Tibial nerve (tissue), 4 donors: ENCODE measurements around the gene TAGLN3. TPM values are rescaled to one million over a fixed set of nuclear protein-coding genes. Genes with fewer than 3 reads are reported as not detected.
A peak's percentile ranks its signal among the peaks of the same experiment; 100 is the strongest.

Source experiments
- DNase-seq, 2 donors: peaks; one replicate each; pipeline ENCODE4 v3.0.0-alpha.2; 2019; ENCODE audit warnings: low spot score in 2 of 2
- H3K27ac ChIP-seq, 4 donors: fragments of 200-600 bp; sonication (generic) in 3 of 4; one replicate each; pipeline ENCODE4 v1.5.1; 2017 to 2019; ENCODE audit warnings: mild to moderate bottlenecking in 1 of 4
- H3K27me3 ChIP-seq, 2 donors: fragments of 200-600 bp; sonication (generic) in 1 of 2; one replicate each; pipeline versions ENCODE4 v1.5.1 to v1.6.0; 2017 to 2019
- H3K36me3 ChIP-seq, 3 donors: fragments of 200-600 bp; sonication (generic); one replicate each; pipeline ENCODE4 v1.5.1; 2018 to 2019
- H3K4me1 ChIP-seq, 4 donors: fragments of 200-600 bp; sonication (generic) in 3 of 4; one replicate each; pipeline ENCODE4 v1.5.1; 2017 to 2019
- H3K4me3 ChIP-seq, 4 donors: fragments of 200-600 bp; sonication (generic) in 3 of 4; one replicate each; pipeline ENCODE4 v1.5.1; 2017 to 2019; ENCODE audit warnings: mild to moderate bottlenecking in 1 of 4, moderate library complexity in 1 of 4
- H3K9me3 ChIP-seq, 4 donors: fragments of 200-600 bp; sonication (generic) in 3 of 4; one replicate each; pipeline ENCODE4 v1.5.1; 2017 to 2019
- CTCF ChIP-seq, 5 experiments: fragments of 200-600 bp in 3 of 5; fragments of 450-650 bp in 2 of 5; sonication (generic) in 3 of 5; IDR thresholded peaks; one replicate each; pipeline ENCODE4 v1.5.1; 2016 to 2019; ENCODE audit warnings: antibody characterized with exemption in 5 of 5, mild to moderate bottlenecking in 3 of 5, moderate library complexity in 2 of 5
- EP300 ChIP-seq, 2 donors: sonication (generic); formaldehyde crosslinking; IDR thresholded peaks; one replicate each; pipeline ENCODE4 v1.6.1; 2017; ENCODE audit warnings: antibody characterized with exemption in 2 of 2, mild to moderate bottlenecking in 1 of 2
- POLR2A ChIP-seq, 2 donors: fragments of 450-650 bp; IDR thresholded peaks; one replicate each; pipeline ENCODE4 v1.6.1; 2017; ENCODE audit warnings: antibody characterized with exemption in 2 of 2, mild to moderate bottlenecking in 2 of 2, moderate library complexity in 2 of 2
- WGBS, 2 donors: methylation state at CpG; one replicate each; pipeline ENCODE4 v1.1.5; 2018; 5-methylcytosine and 5-hydroxymethylcytosine counted together
- total RNA-seq, 4 donors: library from RNA; depleted of rRNA; stranded (reverse); fragments of >200 nt; gene quantifications; one replicate each; pipeline ENCODE4 v1.1.0, GENCODE V29; 2016

Gene TAGLN3
- total RNA-seq, 4 donors from 2014 or later: 3.1 TPM; not detected in 3

- H3K4me3 ChIP-seq: no peak overlapping the region
- no peaks in the 10 kb centered on the region for H3K27me3 ChIP-seq
- TF ChIP-seq POLR2A (IDR thresholded peaks at IDR 0.05) (no peak), CTCF (IDR thresholded peaks at IDR 0.05) (no peak), EP300 (IDR thresholded peaks at IDR 0.05) (no peak)
- peaks cover 0 to 11% (median 0%) of the 10 kb centered on the region in 3 donors for H3K36me3 ChIP-seq
- peak overlapping the region in 1 of 4 donors; percentile 6 for H3K27ac ChIP-seq
- no peak for DNase-seq
- no peaks in the 10 kb centered on the region for H3K9me3 ChIP-seq
- peaks cover 0 to 41% (median 18%) of the 10 kb centered on the region in 4 donors for H3K4me1 ChIP-seq
- WGBS, 2 donors: 40 to 52% methylated on average over 3 of the region's 3 CpGs
Measured at GRCh38 chr3:111981457-111981763, 17.3 kb upstream of the TAGLN3 start.

GRCh38 chr3:111984636-111985298 lies 14.0 kb upstream of the TAGLN3 start:
- no peaks in the 10 kb centered on the region for H3K27me3 ChIP-seq

GRCh38 chr3:111986800-111987199 lies 11.9 kb upstream of the TAGLN3 start:
- WGBS, 2 donors: 61 to 75% methylated on average over 3 of the region's 3 CpGs
- no peak overlapping the region for H3K4me3 ChIP-seq
- no peak for TF ChIP-seq POLR2A (IDR thresholded peaks at IDR 0.05)
- TF ChIP-seq EP300 (IDR thresholded peaks at IDR 0.05): no peak
- no peak for TF ChIP-seq CTCF (IDR thresholded peaks at IDR 0.05)

More at GRCh38 chr3:111984636-111985298, 14.0 kb upstream of the TAGLN3 start:
- WGBS, 2 donors: 57 to 66% methylated on average over 2 of the region's 2 CpGs
- no peak overlapping the region for H3K4me3 ChIP-seq
- no peak for DNase-seq
- peaks cover 0 to 50% (median 17%) of the 10 kb centered on the region in 4 donors for H3K4me1 ChIP-seq
- no peak overlapping the region for H3K27ac ChIP-seq
- TF ChIP-seq POLR2A (IDR thresholded peaks at IDR 0.05): no peak
- no peak for TF ChIP-seq CTCF (IDR thresholded peaks at IDR 0.05)
- TF ChIP-seq EP300 (IDR thresholded peaks at IDR 0.05): no peak
- H3K9me3 ChIP-seq: no peaks in the 10 kb centered on the region
- peaks cover 0 to 35% (median 0%) of the 10 kb centered on the region in 3 donors for H3K36me3 ChIP-seq

GRCh38 chr3:111989061-111989678 lies 9.6 kb upstream of the TAGLN3 start:
- 51 to 56% methylated on average over 3 of the region's 3 CpGs for WGBS, 2 donors
- no peaks in the 10 kb centered on the region for H3K9me3 ChIP-seq
- no peaks in the 10 kb centered on the region for H3K27me3 ChIP-seq
- no peak overlapping the region for H3K27ac ChIP-seq
- H3K36me3 ChIP-seq: peaks cover 0 to 60% (median 0%) of the 10 kb centered on the region in 3 donors
- H3K4me1 ChIP-seq: peaks cover 0 to 19% (median 0%) of the 10 kb centered on the region in 4 donors
- no peak overlapping the region for H3K4me3 ChIP-seq
- DNase-seq: no peak
- TF ChIP-seq EP300 (IDR thresholded peaks at IDR 0.05) (no peak), CTCF (IDR thresholded peaks at IDR 0.05) (peak; percentile 46 to 70 (median 55))

More at GRCh38 chr3:111986800-111987199, 11.9 kb upstream of the TAGLN3 start:
- no peaks in the 10 kb centered on the region for H3K27me3 ChIP-seq
- peaks cover 0 to 33% (median 2%) of the 10 kb centered on the region in 4 donors for H3K4me1 ChIP-seq
- DNase-seq: no peak
- no peak overlapping the region for H3K27ac ChIP-seq
- no peaks in the 10 kb centered on the region for H3K9me3 ChIP-seq
- H3K36me3 ChIP-seq: peaks cover 0 to 46% (median 0%) of the 10 kb centered on the region in 3 donors

GRCh38 chr3:111993038-111993437 lies 5.7 kb upstream of the TAGLN3 start:
- WGBS, 2 donors: 60 to 86% methylated on average over 2 of the region's 2 CpGs
- H3K4me3 ChIP-seq: no peak overlapping the region
- TF ChIP-seq CTCF (IDR thresholded peaks at IDR 0.05): no peak
- no peak for TF ChIP-seq EP300 (IDR thresholded peaks at IDR 0.05)
- TF ChIP-seq POLR2A (IDR thresholded peaks at IDR 0.05): no peak

More at GRCh38 chr3:111993038-111993437, 5.7 kb upstream of the TAGLN3 start:
- H3K9me3 ChIP-seq: no peaks in the 10 kb centered on the region
- H3K27ac ChIP-seq: no peak overlapping the region
- DNase-seq: no peak
- H3K4me1 ChIP-seq: peaks cover 0 to 15% (median 0%) of the 10 kb centered on the region in 4 donors
- peaks cover 0 to 33% (median 0%) of the 10 kb centered on the region in 3 donors for H3K36me3 ChIP-seq
- H3K27me3 ChIP-seq: no peaks in the 10 kb centered on the region
